Glomerular endothelial cell (primary cell): Measurements from ENCODE around the gene SFTA2. TPM values are rescaled to one million over a fixed set of nuclear protein-coding genes. Genes with fewer than 3 reads are reported as not detected.
"Not testable (repeated sequence)": the region's sequence is repeated elsewhere in the genome, so short reads cannot be mapped to it uniquely, and the experiment has no call there.

Source experiments
- DNase-seq: peaks from one replicate; pipeline ENCODE4 v3.0.0-alpha.2; 2011; ENCODE audit warnings: low read depth, low spot score; ENCODE audit errors: extremely low read depth
- total RNA-seq: library from RNA; depleted of rRNA; stranded (reverse); fragments of >200 nt; gene quantifications from 2 replicates; pipeline ENCODE4 v1.2.3, GENCODE V29; 2015

Gene SFTA2
- total RNA-seq, 1 donor from 2014 or later, result not detected

- DNase-seq, result no peak
Observed at GRCh38 chr6:30944051-30944450, 12.1 kb upstream of the SFTA2 start.

- peak; percentile 34 for DNase-seq
Observed at GRCh38 chr6:30942338-30943060, 10.5 kb upstream of the SFTA2 start.

- DNase-seq, result no peak
Observed at GRCh38 chr6:30940361-30940986, 8.5 kb upstream of the SFTA2 start, which contains the start of gene MUCL3. Gene MUCL3 (plus strand): TSS chr6:30940973. CDS start chr6:30941000, 27 bp downstream.

GRCh38 chr6:30939473-30939872, 7.5 kb upstream of the SFTA2 start:
- DNase-seq, result no peak

- DNase-seq, result no peak
Observed at GRCh38 chr6:30938730-30939129, 6.8 kb upstream of the SFTA2 start.

GRCh38 chr6:30937265-30937664, 5.3 kb upstream of the SFTA2 start:
- no peak for DNase-seq

GRCh38 chr6:30935018-30935417, 3.0 kb upstream of the SFTA2 start:
- DNase-seq, result no peak

- no peak for DNase-seq
Observed at GRCh38 chr6:30932665-30933365, 845 bp upstream of the SFTA2 start.

- no peak for DNase-seq
Observed at GRCh38 chr6:30931272-30931671, 698 bp downstream of the SFTA2 start.

- DNase-seq, result no peak
Observed at GRCh38 chr6:30930506-30930905, 1.5 kb downstream of the SFTA2 start.

- DNase-seq, result no peak
Observed at GRCh38 chr6:30928677-30929076, 3.3 kb downstream of the SFTA2 start.

- DNase-seq, result not testable (repeated sequence)
Observed at GRCh38 chr6:30927080-30927479, 4.9 kb downstream of the SFTA2 start.

- DNase-seq, result no peak
Observed at GRCh38 chr6:30926644-30927043, 5.3 kb downstream of the SFTA2 start.

- not testable (repeated sequence) for DNase-seq
Observed at GRCh38 chr6:30924040-30924627, 7.8 kb downstream of the SFTA2 start.

- DNase-seq, result no peak
Observed at GRCh38 chr6:30922447-30922852, 9.5 kb downstream of the SFTA2 start.

GRCh38 chr6:30918670-30919069, 13.3 kb downstream of the SFTA2 start:
- DNase-seq, result no peak

GRCh38 chr6:30917487-30917886, 14.5 kb downstream of the SFTA2 start:
- no peak for DNase-seq

GRCh38 chr6:30917041-30917440, 14.9 kb downstream of the SFTA2 start:
- DNase-seq, result no peak

GRCh38 chr6:30915591-30915946, 16.4 kb downstream of the SFTA2 start:
- DNase-seq, result peak; percentile 51

GRCh38 chr6:30914854-30915590, 16.9 kb downstream of the SFTA2 start:
- no peak for DNase-seq
